Gastroesophageal sphincter (tissue), 3 donors: ENCODE measurements around the gene GRIP1.

ENCODE experiments used
- CTCF ChIP-seq, 4 experiments: fragments of 200-600 bp in 2 of 4; fragments of 450-650 bp in 2 of 4; sonication (generic) in 1 of 4; IDR thresholded peaks; one replicate each; pipeline ENCODE4 v1.5.1; 2017 to 2019; ENCODE audit warnings: antibody characterized with exemption in 4 of 4, mild to moderate bottlenecking in 2 of 4, moderate library complexity in 2 of 4
- EP300 ChIP-seq: sonication (generic); formaldehyde crosslinking; IDR thresholded peaks from one replicate; pipeline ENCODE4 v1.6.1; 2017; ENCODE audit warnings: antibody characterized with exemption, mild to moderate bottlenecking
- POLR2A ChIP-seq, 2 donors: fragments of 450-650 bp; IDR thresholded peaks; one replicate each; pipeline ENCODE4 v1.6.1; 2017; ENCODE audit warnings: antibody characterized with exemption in 2 of 2, mild to moderate bottlenecking in 2 of 2, moderate library complexity in 1 of 2
- POLR2AphosphoS5 ChIP-seq: sonication (generic); formaldehyde crosslinking; IDR thresholded peaks from one replicate; pipeline ENCODE4 v1.6.1; 2017; ENCODE audit warnings: antibody characterized with exemption

- no peak for TF ChIP-seq CTCF (IDR thresholded peaks at IDR 0.05)
- no peak for TF ChIP-seq POLR2AphosphoS5
- no peak for TF ChIP-seq EP300
- TF ChIP-seq POLR2A (IDR thresholded peaks at IDR 0.05), result no peak
Observed at GRCh38 chr12:66340131-66340530, 338.7 kb downstream of the GRIP1 start.
